NCI-H2081 treated with DMSO at 0.1 percent for 48 hours (cell line): ENCODE measurements around the gene RPS19.
"Not testable (repeated sequence)": the region's sequence is repeated elsewhere in the genome, so short reads cannot be mapped to it uniquely, and the experiment has no call there.

Source experiments
- DNase-seq: peaks from one replicate; lab custom pipeline; 2025; lab: John Stamatoyannopoulos, UW

Gene RPS19

GRCh38 chr19:41901707-41902360 is 41.8 kb downstream of the RPS19 start:
- DNase-seq, result no peak

GRCh38 chr19:41902594-41902993 is 42.5 kb downstream of the RPS19 start:
- no peak for DNase-seq

- DNase-seq, result no peak
Measured at GRCh38 chr19:41903193-41903953, 43.3 kb downstream of the RPS19 start.

GRCh38 chr19:41904118-41904870 is 44.2 kb downstream of the RPS19 start:
- no peak for DNase-seq

- no peak for DNase-seq
Measured at GRCh38 chr19:41905273-41906002, 45.4 kb downstream of the RPS19 start.

- DNase-seq, result no peak
Measured at GRCh38 chr19:41906271-41906670, 46.2 kb downstream of the RPS19 start.

GRCh38 chr19:41906916-41907680 is 47.0 kb downstream of the RPS19 start:
- DNase-seq, result no peak

- DNase-seq, result no peak
Measured at GRCh38 chr19:41907994-41908615, 48.0 kb downstream of the RPS19 start.

GRCh38 chr19:41908724-41909464 is 48.8 kb downstream of the RPS19 start:
- DNase-seq, result no peak

GRCh38 chr19:41909706-41910105 is 49.7 kb downstream of the RPS19 start:
- no peak for DNase-seq

- no peak for DNase-seq
Measured at GRCh38 chr19:41910240-41910991, 50.4 kb downstream of the RPS19 start.

- DNase-seq, result no peak
Measured at GRCh38 chr19:41910992-41911888, 51.2 kb downstream of the RPS19 start.

GRCh38 chr19:41911889-41912731 is 52.1 kb downstream of the RPS19 start:
- DNase-seq, result no peak

- no peak for DNase-seq
Measured at GRCh38 chr19:41912899-41913537, 53.0 kb downstream of the RPS19 start.

- no peak for DNase-seq
Measured at GRCh38 chr19:41913538-41914423, 53.7 kb downstream of the RPS19 start.

GRCh38 chr19:41914424-41914834 is 54.4 kb downstream of the RPS19 start:
- DNase-seq, result not testable (repeated sequence)
